Measurements from ENCODE around the gene CRY2. TPM values are rescaled to one million over a fixed set of nuclear protein-coding genes. Genes with fewer than 3 reads are reported as not detected.

The CRY2 gene
- total RNA-seq, 1 donor from 2014 or later = 12.2 TPM

- no peak for DNase-seq (ENCODE audit: low spot score)
- Mint-ChIP-seq H3K4me1 (ENCODE audit: low read depth) (no peaks in the 10 kb centered on the region), H3K36me3 (ENCODE audit: low read depth) (peaks cover 2% of the 10 kb centered on the region), H3K27ac (ENCODE audit: unreplicated experiment) (no peak overlapping the region), H3K4me3 (ENCODE audit: unreplicated experiment) (no peak overlapping the region), H3K27me3 (ENCODE audit: low read depth) (no peaks in the 10 kb centered on the region), H3K9me3 (ENCODE audit: low read depth) (no peaks in the 10 kb centered on the region)
- TF ChIP-seq CTCF (IDR thresholded peaks at IDR 0.05) = no peak
Measured at GRCh38 chr11:45906096-45906682, 58.9 kb downstream of the CRY2 start.

- DNase-seq (ENCODE audit: low spot score) = no peak
- no peaks in the 10 kb centered on the region for H3K4me1 Mint-ChIP-seq (ENCODE audit: low read depth)
- H3K27ac Mint-ChIP-seq (ENCODE audit: unreplicated experiment) = no peak within 1 kb of the TSS
- TF ChIP-seq CTCF (IDR thresholded peaks at IDR 0.05) = no peak
- H3K4me3 Mint-ChIP-seq (ENCODE audit: unreplicated experiment) = no peak within 1 kb of the TSS
- H3K36me3 Mint-ChIP-seq (ENCODE audit: low read depth) = peaks cover 6% of the 10 kb centered on the region
- H3K27me3 Mint-ChIP-seq (ENCODE audit: low read depth) = no peaks in the 10 kb centered on the region
- no peaks in the 10 kb centered on the region for H3K9me3 Mint-ChIP-seq (ENCODE audit: low read depth)
Measured at GRCh38 chr11:45906965-45907611, 59.8 kb downstream of the CRY2 start, which contains the start of gene FREY1. TSS of gene FREY1 (minus strand) at chr11:45907271. CDS start at chr11:45907245, 26 bp downstream.

- peaks cover 6% of the 10 kb centered on the region for H3K36me3 Mint-ChIP-seq (ENCODE audit: low read depth)
- H3K9me3 Mint-ChIP-seq (ENCODE audit: low read depth) = no peaks in the 10 kb centered on the region
- no peaks in the 10 kb centered on the region for H3K27me3 Mint-ChIP-seq (ENCODE audit: low read depth)
- DNase-seq (ENCODE audit: low spot score) = no peak
- H3K4me1 Mint-ChIP-seq (ENCODE audit: low read depth) = no peaks in the 10 kb centered on the region
- H3K4me3 Mint-ChIP-seq (ENCODE audit: unreplicated experiment) = no peak overlapping the region
- no peak for TF ChIP-seq CTCF (IDR thresholded peaks at IDR 0.05)
- no peak overlapping the region for H3K27ac Mint-ChIP-seq (ENCODE audit: unreplicated experiment)
Measured at GRCh38 chr11:45907911-45908370, 60.7 kb downstream of the CRY2 start.

GRCh38 chr11:45909594-45910475 is 62.6 kb downstream of the CRY2 start:
- H3K4me3 Mint-ChIP-seq (ENCODE audit: unreplicated experiment) = no peak overlapping the region
- H3K36me3 Mint-ChIP-seq (ENCODE audit: low read depth) = peaks cover 8% of the 10 kb centered on the region
- DNase-seq (ENCODE audit: low spot score) = no peak
- H3K27me3 Mint-ChIP-seq (ENCODE audit: low read depth) = no peaks in the 10 kb centered on the region
- no peaks in the 10 kb centered on the region for H3K9me3 Mint-ChIP-seq (ENCODE audit: low read depth)
- no peak for TF ChIP-seq CTCF (IDR thresholded peaks at IDR 0.05)
- no peaks in the 10 kb centered on the region for H3K4me1 Mint-ChIP-seq (ENCODE audit: low read depth)
- H3K27ac Mint-ChIP-seq (ENCODE audit: unreplicated experiment) = no peak overlapping the region

GRCh38 chr11:45910623-45911022 is 63.3 kb downstream of the CRY2 start:
- H3K4me3 Mint-ChIP-seq (ENCODE audit: unreplicated experiment) = no peak overlapping the region
- H3K27ac Mint-ChIP-seq (ENCODE audit: unreplicated experiment) = no peak overlapping the region
- no peaks in the 10 kb centered on the region for H3K4me1 Mint-ChIP-seq (ENCODE audit: low read depth)
- no peaks in the 10 kb centered on the region for H3K27me3 Mint-ChIP-seq (ENCODE audit: low read depth)
- no peak for TF ChIP-seq CTCF (IDR thresholded peaks at IDR 0.05)
- H3K9me3 Mint-ChIP-seq (ENCODE audit: low read depth) = no peaks in the 10 kb centered on the region
- H3K36me3 Mint-ChIP-seq (ENCODE audit: low read depth) = peaks cover 8% of the 10 kb centered on the region
- no peak for DNase-seq (ENCODE audit: low spot score)
